CD4-positive, alpha-beta T cell (primary cell): Measurements from ENCODE around the gene ZNF286A. TPM values are rescaled to one million over a fixed set of nuclear protein-coding genes. Genes with fewer than 3 reads are reported as not detected.
"Not testable (repeated sequence)": the region's sequence is repeated elsewhere in the genome, so short reads cannot be mapped to it uniquely, and the experiment has no call there.

ENCODE experiments used
- ATAC-seq: fragments of 200-7000 bp; cut with Tn5 transposase; one replicate; pipeline ENCODE4 v1.10.0; 2022; ENCODE audit warnings: mild to moderate bottlenecking; ENCODE audit not compliant: poor library complexity
- CTCF ChIA-PET: fragments of 350-600 bp; sonication (Branson Sonifier 250); formaldehyde crosslinking; loops from one replicate; lab custom pipeline; 2021; ENCODE audit warnings: antibody characterized with exemption, inconsistent platforms; lab: Charles Lee
- POLR2A ChIA-PET: fragments of 350-600 bp; sonication (Branson Sonifier 250); formaldehyde crosslinking; loops from one replicate; lab custom pipeline; 2021; ENCODE audit warnings: antibody characterized with exemption, inconsistent platforms; lab: Charles Lee
- DNase-seq, 14 experiments: peaks; one replicate each; pipeline ENCODE4 v3.0.0-alpha.2; 2013 to 2020; ENCODE audit warnings: mixed read lengths in 2 of 14
- H3K27ac ChIP-seq, 2 donors: one replicate each; pipeline versions ENCODE4 v1.5.1 to v1.7.0; 2013; ENCODE audit warnings: low read length in 2 of 2, low read depth in 1 of 2, mild to moderate bottlenecking in 1 of 2
- H3K27me3 ChIP-seq, 2 experiments: 1 replicate in 1 of 2; 2 replicates in 1 of 2; pipeline versions ENCODE4 v1.6.1 to v1.7.0; 2013; ENCODE audit warnings: low read length in 2 of 2, control low read depth in 1 of 2, mild to moderate bottlenecking in 1 of 2, moderate library complexity in 1 of 2; ENCODE audit not compliant: insufficient read depth in 2 of 2, control insufficient read depth in 1 of 2
- H3K36me3 ChIP-seq: one replicate; pipeline ENCODE4 v1.6.1; 2013; ENCODE audit warnings: low read length, control low read depth; ENCODE audit not compliant: insufficient read depth
- H3K4me1 ChIP-seq: one replicate; pipeline ENCODE4 v1.6.1; 2013; ENCODE audit warnings: low read length, control low read depth; ENCODE audit not compliant: insufficient read depth
- H3K4me3 ChIP-seq: one replicate; pipeline ENCODE4 v1.5.1; 2013; ENCODE audit warnings: mild to moderate bottlenecking, low read length, moderate library complexity
- H3K9me3 ChIP-seq, 2 experiments: 1 replicate in 1 of 2; 2 replicates in 1 of 2; pipeline versions ENCODE4 v1.6.1 to v1.7.0; 2013; ENCODE audit warnings: low read length in 2 of 2, mild to moderate bottlenecking in 2 of 2, control low read depth in 1 of 2, moderate library complexity in 1 of 2; ENCODE audit not compliant: control insufficient read depth in 1 of 2, insufficient read depth in 1 of 2
- H3K27ac Mint-ChIP-seq: one replicate; pipeline ENCODE4 v1.8.0; 2020; ENCODE audit warnings: mixed read lengths
- H3K27me3 Mint-ChIP-seq: one replicate; pipeline ENCODE4 v1.8.0; 2021; ENCODE audit warnings: mixed read lengths
- H3K36me3 Mint-ChIP-seq: one replicate; pipeline ENCODE4 v1.8.0; 2021; ENCODE audit warnings: low read depth, mixed read lengths
- H3K4me1 Mint-ChIP-seq: one replicate; pipeline ENCODE4 v1.8.0; 2021; ENCODE audit warnings: low read depth, mixed read lengths
- H3K4me3 Mint-ChIP-seq: one replicate; pipeline ENCODE4 v1.8.0; 2020; ENCODE audit warnings: mild to moderate bottlenecking, mixed read lengths
- H3K9me3 Mint-ChIP-seq: one replicate; pipeline ENCODE4 v1.8.0; 2020; ENCODE audit warnings: mixed read lengths
- intact Hi-C, 2 experiments: fragments of 100-400 bp; cut with DNase I in 1 of 2; cut with micrococcal nuclease in 1 of 2; formaldehyde crosslinking; loops; one replicate each; pipeline versions ENCODE4 v1.15.1 to v1.9.0; 2023 to 2025; cut with DNase I, micrococcal nuclease
- polyA plus RNA-seq, 2 donors: library from polyadenylated mRNA; unstranded; fragments of 120-200 nt; gene quantifications; one replicate each; pipeline ENCODE4 v1.2.1, GENCODE V29; 2013
- total RNA-seq, 174 experiments: library from RNA in 2 of 174; stranded (reverse) in 2 of 174; gene quantifications; one replicate each; pipeline ENCODE4 v1.2.3 and lab custom pipeline; 2021 to 2026
- TF ChIP-seq, protein P1 (sequence below): fragments of 200-600 bp; IDR thresholded peaks from one replicate; pipeline ENCODE4 v1.8.0; 2022; ENCODE audit warnings: antibody characterized with exemption, mild to moderate bottlenecking

ZNF286A gene
- total RNA-seq = 10 to 100 TPM; 14.4 to 19.4 TPM
- 14.2 TPM for polyA plus RNA-seq (2013, experiment 1 of 2)
- 14.2 TPM for polyA plus RNA-seq (2013, experiment 2 of 2)
- 4.3 to 20.2 (median 13.3) reads per million in 172 experiments for total RNA-seq (lab: John Stamatoyannopoulos, UW)

GRCh38 chr17:15699413-15699924, at the start of gene ZNF286A:
TSS of gene ZNF286A (plus strand) at chr17:15699752. CDS start at chr17:15700330, 578 bp downstream.
- Histone ChIP-seq H3K4me3 (peak within 1 kb of the TSS; percentile 60), H3K27ac (peak within 1 kb of the TSS; percentile 53 to 74)
- DNase-seq (peak; percentile 71 to 99 (median 91)), ATAC-seq (peak; percentile 94)
- Mint-ChIP-seq H3K4me1 (peaks cover 23% of the 10 kb centered on the region), H3K36me3 (peaks cover 28% of the 10 kb centered on the region), H3K4me3 (peak within 1 kb of the TSS; percentile 94), H3K27ac (peak within 1 kb of the TSS; percentile 92)
- intact Hi-C loops, H3K36me3 ChIP-seq, H3K9me3 Mint-ChIP-seq, H3K27me3 Mint-ChIP-seq, H3K4me1 ChIP-seq, H3K27me3 ChIP-seq, H3K9me3 ChIP-seq, CTCF ChIA-PET: not testable (repeated sequence)
- POLR2A ChIA-PET = interaction anchor here (1.1 kb wide), 1 partner anchor 14 kb away, joined by 4 read pairs; no protein-coding TSS in a partner anchor

GRCh38 chr17:15649861-15650421, 49.6 kb upstream of the ZNF286A start:
- ChIA-PET CTCF (no interaction called here), POLR2A (no interaction called here)
- H3K27ac Mint-ChIP-seq = no peak overlapping the region
- Histone ChIP-seq H3K4me3 (no peak overlapping the region), H3K27ac (no peak overlapping the region), H3K27me3 (no peaks in the 10 kb centered on the region), H3K36me3 (no peaks in the 10 kb centered on the region), H3K4me1 (peaks cover 12% of the 10 kb centered on the region), H3K9me3 (no peaks in the 10 kb centered on the region)
- H3K9me3 Mint-ChIP-seq = no peaks in the 10 kb centered on the region
- no peaks in the 10 kb centered on the region for H3K27me3 Mint-ChIP-seq
- intact Hi-C loops = no loop called here
- no peak for DNase-seq
- no peak for ATAC-seq
- H3K4me3 Mint-ChIP-seq = no peak overlapping the region
- H3K4me1 Mint-ChIP-seq = peaks cover 10% of the 10 kb centered on the region
- TF ChIP-seq, protein P1, sequence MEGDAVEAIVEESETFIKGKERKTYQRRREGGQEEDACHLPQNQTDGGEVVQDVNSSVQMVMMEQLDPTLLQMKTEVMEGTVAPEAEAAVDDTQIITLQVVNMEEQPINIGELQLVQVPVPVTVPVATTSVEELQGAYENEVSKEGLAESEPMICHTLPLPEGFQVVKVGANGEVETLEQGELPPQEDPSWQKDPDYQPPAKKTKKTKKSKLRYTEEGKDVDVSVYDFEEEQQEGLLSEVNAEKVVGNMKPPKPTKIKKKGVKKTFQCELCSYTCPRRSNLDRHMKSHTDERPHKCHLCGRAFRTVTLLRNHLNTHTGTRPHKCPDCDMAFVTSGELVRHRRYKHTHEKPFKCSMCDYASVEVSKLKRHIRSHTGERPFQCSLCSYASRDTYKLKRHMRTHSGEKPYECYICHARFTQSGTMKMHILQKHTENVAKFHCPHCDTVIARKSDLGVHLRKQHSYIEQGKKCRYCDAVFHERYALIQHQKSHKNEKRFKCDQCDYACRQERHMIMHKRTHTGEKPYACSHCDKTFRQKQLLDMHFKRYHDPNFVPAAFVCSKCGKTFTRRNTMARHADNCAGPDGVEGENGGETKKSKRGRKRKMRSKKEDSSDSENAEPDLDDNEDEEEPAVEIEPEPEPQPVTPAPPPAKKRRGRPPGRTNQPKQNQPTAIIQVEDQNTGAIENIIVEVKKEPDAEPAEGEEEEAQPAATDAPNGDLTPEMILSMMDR = no peak
- H3K36me3 Mint-ChIP-seq = no peaks in the 10 kb centered on the region

GRCh38 chr17:15650741-15651582, 48.6 kb upstream of the ZNF286A start:
- peak overlapping the region; percentile 49 for H3K4me3 Mint-ChIP-seq
- no peaks in the 10 kb centered on the region for H3K27me3 ChIP-seq
- H3K36me3 ChIP-seq = no peaks in the 10 kb centered on the region
- ATAC-seq (no peak), DNase-seq (no peak)
- ChIA-PET POLR2A (no interaction called here), CTCF (no interaction called here)
- H3K9me3 Mint-ChIP-seq = no peaks in the 10 kb centered on the region
- no peaks in the 10 kb centered on the region for H3K9me3 ChIP-seq
- TF ChIP-seq, protein P1 = no peak
- peaks cover 10% of the 10 kb centered on the region for H3K4me1 Mint-ChIP-seq
- no peaks in the 10 kb centered on the region for H3K27me3 Mint-ChIP-seq
- H3K27ac Mint-ChIP-seq = no peak overlapping the region
- intact Hi-C loops = no loop called here
- H3K27ac ChIP-seq = no peak overlapping the region
- peaks cover 12% of the 10 kb centered on the region for H3K4me1 ChIP-seq
- H3K4me3 ChIP-seq = peak overlapping the region; percentile 31
- no peaks in the 10 kb centered on the region for H3K36me3 Mint-ChIP-seq
